GM12891 (cell line): Measurements from ENCODE around the gene CELF5.

Experiments
- PAX5 ChIP-seq: IDR thresholded peaks from 2 replicates; pipeline ENCODE4 v1.6.1; 2011; ENCODE audit warnings: low read length, moderate library complexity, mild to moderate bottlenecking; ENCODE audit not compliant: insufficient read depth, severe bottlenecking
- POLR2A ChIP-seq: IDR thresholded peaks from 2 replicates; pipeline ENCODE4 v1.6.1; 2011; ENCODE audit warnings: low read depth, low read length, control low read depth
- POLR2AphosphoS5 ChIP-seq: IDR thresholded peaks from 2 replicates; pipeline ENCODE4 v1.6.1; 2011; ENCODE audit warnings: low read depth, low read length, control low read depth
- TAF1 ChIP-seq: IDR thresholded peaks from 2 replicates; pipeline ENCODE4 v1.6.1; 2011; ENCODE audit warnings: low read depth, low read length, control low read depth

- no peak for TF ChIP-seq POLR2A
- TF ChIP-seq TAF1 = no peak
- TF ChIP-seq POLR2AphosphoS5 = no peak
- no peak for TF ChIP-seq PAX5
Observed at GRCh38 chr19:3211191-3211590, 13.3 kb upstream of the CELF5 start.
